Ascending aorta (tissue), 2 donors: ENCODE results near the gene CSNK1E. TPM values are rescaled to one million over a fixed set of nuclear protein-coding genes. Genes with fewer than 3 reads are reported as not detected.
A peak's percentile ranks its signal among the peaks of the same experiment; 100 is the strongest.
"Not testable (repeated sequence)": the region's sequence is repeated elsewhere in the genome, so short reads cannot be mapped to it uniquely, and the experiment has no call there.

Experiments
- DNase-seq, 2 donors: peaks; one replicate each; pipeline ENCODE4 v3.0.0-alpha.2; 2019; ENCODE audit warnings: low spot score in 2 of 2
- H3K27ac ChIP-seq, 2 donors: fragments of 200-600 bp; sonication (generic); one replicate each; pipeline ENCODE4 v1.5.1; 2016 to 2017; ENCODE audit warnings: mild to moderate bottlenecking in 1 of 2
- H3K27me3 ChIP-seq: fragments of 200-600 bp; sonication (generic); one replicate; pipeline ENCODE4 v1.5.1; 2017
- H3K36me3 ChIP-seq, 2 donors: fragments of 200-600 bp; sonication (generic); one replicate each; pipeline ENCODE4 v1.5.1; 2016
- H3K4me1 ChIP-seq, 2 donors: fragments of 200-600 bp; sonication (generic); one replicate each; pipeline ENCODE4 v1.5.1; 2016 to 2017; ENCODE audit warnings: mild to moderate bottlenecking in 1 of 2
- H3K4me3 ChIP-seq, 2 donors: fragments of 200-600 bp; sonication (generic); one replicate each; pipeline ENCODE4 v1.5.1; 2016 to 2017; ENCODE audit warnings: mild to moderate bottlenecking in 1 of 2
- H3K9me3 ChIP-seq, 2 donors: fragments of 200-600 bp; sonication (generic); one replicate each; pipeline ENCODE4 v1.5.1; 2016
- CTCF ChIP-seq, 3 experiments: fragments of 200-600 bp in 2 of 3; fragments of 450-650 bp in 1 of 3; sonication (generic) in 2 of 3; IDR thresholded peaks; one replicate each; pipeline ENCODE4 v1.5.1; 2016 to 2019; ENCODE audit warnings: antibody characterized with exemption in 3 of 3, mild to moderate bottlenecking in 1 of 3, moderate library complexity in 1 of 3
- intact Hi-C: fragments of 100-400 bp; cut with DNase I; formaldehyde crosslinking; loops from one replicate; pipeline ENCODE4 v1.15.1; 2023
- total RNA-seq: library from RNA; depleted of rRNA; stranded (reverse); fragments of >200 nt; gene quantifications from one replicate; pipeline ENCODE4 v1.1.0, GENCODE V29; 2016

Gene CSNK1E
- 185 TPM for total RNA-seq

GRCh38 chr22:38317122-38317994 lies at the start of gene CSNK1E:
TSS of gene CSNK1E (minus strand) at chr22:38317433. CDS start at chr22:38314157, 3,276 bp downstream.
- Histone ChIP-seq H3K36me3 (peaks cover 0 to 2% of the 10 kb centered on the region in 2 donors), H3K9me3 (no peaks in the 10 kb centered on the region), H3K27me3 (no peaks in the 10 kb centered on the region), H3K4me1 (peaks cover 10 to 37% of the 10 kb centered on the region in 2 donors), H3K4me3 (peak within 1 kb of the TSS; percentile 69 to 92), H3K27ac (peak within 1 kb of the TSS; percentile 97 to 100)
- DNase-seq = peak; percentile 31 to 88
- intact Hi-C loops = loop anchor here (5.0 to 10.0 kb wide), 2 partner anchors 190 to 473 kb away; partner anchors contain the start of genes ANKRD54, DDX17 and EIF3L
- TF ChIP-seq CTCF (IDR thresholded peaks at IDR 0.05) = no peak

GRCh38 chr22:38365829-38366228 lies 48.6 kb upstream of the CSNK1E start:
- H3K9me3 ChIP-seq, H3K4me3 ChIP-seq, H3K27me3 ChIP-seq, intact Hi-C loops, H3K36me3 ChIP-seq, H3K27ac ChIP-seq, DNase-seq, H3K4me1 ChIP-seq: not testable (repeated sequence)

GRCh38 chr22:38365174-38365573 lies 47.9 kb upstream of the CSNK1E start:
- H3K4me1 ChIP-seq, intact Hi-C loops, H3K27ac ChIP-seq, H3K27me3 ChIP-seq, H3K4me3 ChIP-seq, H3K9me3 ChIP-seq, DNase-seq, H3K36me3 ChIP-seq: not testable (repeated sequence)

GRCh38 chr22:38360560-38360959 lies 43.3 kb upstream of the CSNK1E start:
- DNase-seq, H3K27ac ChIP-seq, H3K9me3 ChIP-seq, H3K4me1 ChIP-seq, intact Hi-C loops, H3K27me3 ChIP-seq, H3K4me3 ChIP-seq, H3K36me3 ChIP-seq: not testable (repeated sequence)

GRCh38 chr22:38359817-38360216 lies 42.6 kb upstream of the CSNK1E start:
- H3K4me3 ChIP-seq, DNase-seq, H3K9me3 ChIP-seq, H3K36me3 ChIP-seq, H3K27me3 ChIP-seq, H3K4me1 ChIP-seq, H3K27ac ChIP-seq, intact Hi-C loops: not testable (repeated sequence)

GRCh38 chr22:38357971-38358370 lies 40.7 kb upstream of the CSNK1E start:
- H3K27me3 ChIP-seq, intact Hi-C loops, DNase-seq, H3K4me3 ChIP-seq, H3K36me3 ChIP-seq, H3K4me1 ChIP-seq, H3K9me3 ChIP-seq, H3K27ac ChIP-seq: not testable (repeated sequence)

GRCh38 chr22:38355275-38355674 lies 38.0 kb upstream of the CSNK1E start:
- intact Hi-C loops = no loop called here
- no peak for TF ChIP-seq CTCF (IDR thresholded peaks at IDR 0.05)
- Histone ChIP-seq H3K4me3 (no peak overlapping the region), H3K36me3 (no peaks in the 10 kb centered on the region), H3K9me3 (no peaks in the 10 kb centered on the region), H3K27me3 (no peaks in the 10 kb centered on the region), H3K4me1 (peaks cover 0 to 6% of the 10 kb centered on the region in 2 donors), H3K27ac (no peak overlapping the region)
- DNase-seq = no peak

- Histone ChIP-seq H3K9me3 (no peaks in the 10 kb centered on the region), H3K4me3 (no peak overlapping the region), H3K27ac (peak overlapping the region; percentile 19 to 45), H3K4me1 (peaks cover 0 to 6% of the 10 kb centered on the region in 2 donors), H3K36me3 (no peaks in the 10 kb centered on the region), H3K27me3 (no peaks in the 10 kb centered on the region)
- TF ChIP-seq CTCF (IDR thresholded peaks at IDR 0.05) = no peak
- no peak for DNase-seq
- intact Hi-C loops = loop anchor here (1.0 to 5.0 kb wide), 4 partner anchors 93 to 301 kb away; partner anchors contain the start of gene BAIAP2L2
Observed at GRCh38 chr22:38353701-38354100, 36.5 kb upstream of the CSNK1E start.
